HepG2 (cell line): Measurements from ENCODE around the gene SERTAD3. TPM values are rescaled to one million over a fixed set of nuclear protein-coding genes. Genes with fewer than 3 reads are reported as not detected.

Experiments used
- ATM ChIP-seq: fragments of 450-650 bp; IDR thresholded peaks from 2 replicates; pipeline ENCODE4 v1.7.1; 2017; ENCODE audit warnings: mild to moderate bottlenecking, borderline replicate concordance
- NFIB ChIP-seq: sonication (generic); formaldehyde crosslinking; IDR thresholded peaks from 2 replicates; pipeline ENCODE4 v1.9.0; 2021; ENCODE audit warnings: missing genetic modification reagents, mild to moderate bottlenecking, borderline replicate concordance
- RFXAP ChIP-seq: sonication (generic); formaldehyde crosslinking; IDR thresholded peaks from 2 replicates; pipeline ENCODE4 v1.4.0; 2020; ENCODE audit warnings: missing genetic modification reagents, borderline replicate concordance
- SAFB2 ChIP-seq: sonication (generic); formaldehyde crosslinking; IDR thresholded peaks from 2 replicates; pipeline ENCODE4 v1.5.1; 2020; ENCODE audit warnings: missing genetic modification reagents, low read depth, mild to moderate bottlenecking, borderline replicate concordance
- SP4 ChIP-seq: sonication (generic); formaldehyde crosslinking; IDR thresholded peaks from 2 replicates; pipeline ENCODE4 v1.8.1; 2023; ENCODE audit warnings: mild to moderate bottlenecking, missing genetic modification reagents
- TRIM24 ChIP-seq: sonication (generic); formaldehyde crosslinking; IDR thresholded peaks from 2 replicates; pipeline ENCODE4 v1.8.0; 2022; ENCODE audit warnings: mild to moderate bottlenecking, missing genetic modification reagents
- ZKSCAN1 ChIP-seq: fragments of 150-350 bp; IDR thresholded peaks from 2 replicates; pipeline ENCODE4 v1.6.1; 2014; ENCODE audit warnings: low read length
- ZNF274 ChIP-seq: sonication (generic); formaldehyde crosslinking; IDR thresholded peaks from 2 replicates; pipeline ENCODE4 v1.5.1; 2020; ENCODE audit warnings: mild to moderate bottlenecking, missing genetic modification reagents
- ZNF7 ChIP-seq: IDR thresholded peaks from 2 replicates; pipeline ENCODE4 v1.6.1; 2016; ENCODE audit warnings: missing biosample characterization, missing genetic modification reagents
- ZNF879 ChIP-seq: sonication (generic); formaldehyde crosslinking; IDR thresholded peaks from 2 replicates; pipeline ENCODE4 v1.8.1; 2023; ENCODE audit warnings: missing genetic modification reagents
- ZSCAN22 ChIP-seq: sonication (generic); formaldehyde crosslinking; IDR thresholded peaks from 2 replicates; pipeline ENCODE4 v1.4.0; 2020; ENCODE audit warnings: mild to moderate bottlenecking, missing genetic modification reagents
- polyA plus RNA-seq, 8 experiments: library from polyadenylated mRNA; depleted of rRNA in 3 of 8; stranded (reverse) in 7 of 8; unstranded in 1 of 8; fragments of >200 nt; fragmentation: Illumina TruSeq in 4 of 8; extraction: Trizol in 4 of 8; gene quantifications; 2 replicates each; pipeline versions ENCODE4 v1.2.1 to v1.2.3, GENCODE V29; 2011 to 2016; ENCODE audit warnings: low read depth in 4 of 8, missing spikeins in 1 of 8, mixed read lengths in 1 of 8; ENCODE audit not compliant: insufficient read depth in 1 of 8
- total RNA-seq, 5 experiments: library from RNA; depleted of rRNA; stranded (reverse); fragments of >200 nt; fragmentation: Illumina TruSeq; extraction: Trizol; gene quantifications; 2 replicates each; pipeline ENCODE4 v1.2.3, GENCODE V29; 2016; ENCODE audit warnings: low read depth in 1 of 5
- TF ChIP-seq, protein P1 (sequence below): sonication (generic); formaldehyde crosslinking; IDR thresholded peaks from 2 replicates; pipeline ENCODE4 v1.8.0; 2022; ENCODE audit warnings: missing genetic modification reagents, mild to moderate bottlenecking, inconsistent platforms, borderline replicate concordance
- TF ChIP-seq, protein P2 (sequence below): IDR thresholded peaks from 2 replicates; pipeline ENCODE4 v1.6.1; 2016; ENCODE audit warnings: low read depth, missing genetic modification reagents, missing compliant biosample characterization
- TF ChIP-seq, protein P3 (sequence below), 2 experiments: IDR thresholded peaks; 2 replicates each; pipeline ENCODE4 v1.6.1; 2011 to 2012; ENCODE audit warnings: low read length in 2 of 2, borderline replicate concordance in 1 of 2, low read depth in 1 of 2, mild to moderate bottlenecking in 1 of 2, moderate library complexity in 1 of 2
- TF ChIP-seq, protein P4 (sequence below): IDR thresholded peaks from 2 replicates; pipeline ENCODE4 v1.6.1; 2016; ENCODE audit warnings: missing genetic modification reagents, missing compliant biosample characterization

Gene SERTAD3
- total and polyA plus RNA-seq, 2 of the 13 experiments (the other 11 are each of a cell fraction or from before 2014, with no cell fraction given): 9.6 to 16.9 TPM

DNA sequence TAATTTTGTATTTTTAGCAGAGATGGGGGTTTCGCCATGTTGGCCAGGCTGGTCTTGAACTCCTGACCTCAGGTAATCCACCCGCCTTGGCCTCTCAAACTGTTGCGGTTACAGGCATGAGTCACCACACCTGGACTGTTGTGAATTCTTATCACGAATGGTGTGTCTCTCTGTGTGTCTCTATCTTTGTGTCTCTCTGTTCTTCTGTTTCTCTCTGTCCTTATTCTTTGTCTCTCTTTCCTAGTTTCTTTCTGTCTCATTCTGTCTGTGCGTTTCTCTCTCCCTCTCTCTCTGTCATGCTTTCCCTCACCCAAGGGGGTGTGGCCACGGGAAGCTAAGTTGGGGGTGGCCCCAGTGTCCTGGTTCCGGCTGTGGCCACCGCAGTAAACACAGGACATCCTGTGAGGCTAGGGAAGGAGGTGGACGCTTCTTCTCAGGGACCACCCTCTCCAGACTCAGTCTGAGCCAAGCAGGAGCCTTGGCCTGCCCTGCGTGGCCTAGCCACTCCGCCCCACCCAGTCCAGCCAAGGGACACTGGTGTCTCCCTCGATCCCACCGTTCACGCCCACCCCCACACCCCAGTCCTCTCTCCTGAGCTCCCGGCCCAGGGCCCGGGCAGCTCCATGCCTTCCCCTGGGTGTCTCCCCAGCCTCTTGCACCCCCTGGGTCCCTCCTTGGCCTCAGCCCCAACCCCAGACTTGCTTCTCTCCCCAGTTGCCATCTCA lies 27.1 kb downstream of the SERTAD3 start (continued):
- TF ChIP-seq, protein P1, sequence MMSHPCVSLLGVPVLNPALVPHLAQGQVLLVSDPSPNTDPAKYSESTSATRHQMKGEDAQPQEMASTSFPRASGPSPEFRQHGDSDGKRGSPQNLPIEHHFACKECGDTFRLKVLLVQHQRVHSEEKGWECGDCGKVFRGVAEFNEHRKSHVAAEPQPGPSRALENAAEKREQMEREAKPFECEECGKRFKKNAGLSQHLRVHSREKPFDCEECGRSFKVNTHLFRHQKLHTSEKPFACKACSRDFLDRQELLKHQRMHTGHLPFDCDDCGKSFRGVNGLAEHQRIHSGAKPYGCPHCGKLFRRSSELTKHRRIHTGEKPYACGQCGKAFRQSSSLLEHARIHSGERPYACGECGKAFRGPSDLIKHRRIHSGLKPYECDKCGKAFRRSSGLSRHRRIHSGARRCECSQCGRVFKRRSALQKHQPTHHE (CRISPR knock-in tag): no peak
- TF ChIP-seq ZNF879 (CRISPR knock-in tag) (no peak), ZKSCAN1 (no peak), SP4 (CRISPR knock-in tag) (no peak), TRIM24 (CRISPR knock-in tag) (no peak), SAFB2 (CRISPR knock-in tag) (no peak), ATM (no peak), RFXAP (CRISPR knock-in tag) (no peak), ZNF274 (CRISPR knock-in tag) (no peak), NFIB (no peak), ZSCAN22 (CRISPR knock-in tag) (no peak), ZNF7 (no peak)
- TF ChIP-seq, protein P2, sequence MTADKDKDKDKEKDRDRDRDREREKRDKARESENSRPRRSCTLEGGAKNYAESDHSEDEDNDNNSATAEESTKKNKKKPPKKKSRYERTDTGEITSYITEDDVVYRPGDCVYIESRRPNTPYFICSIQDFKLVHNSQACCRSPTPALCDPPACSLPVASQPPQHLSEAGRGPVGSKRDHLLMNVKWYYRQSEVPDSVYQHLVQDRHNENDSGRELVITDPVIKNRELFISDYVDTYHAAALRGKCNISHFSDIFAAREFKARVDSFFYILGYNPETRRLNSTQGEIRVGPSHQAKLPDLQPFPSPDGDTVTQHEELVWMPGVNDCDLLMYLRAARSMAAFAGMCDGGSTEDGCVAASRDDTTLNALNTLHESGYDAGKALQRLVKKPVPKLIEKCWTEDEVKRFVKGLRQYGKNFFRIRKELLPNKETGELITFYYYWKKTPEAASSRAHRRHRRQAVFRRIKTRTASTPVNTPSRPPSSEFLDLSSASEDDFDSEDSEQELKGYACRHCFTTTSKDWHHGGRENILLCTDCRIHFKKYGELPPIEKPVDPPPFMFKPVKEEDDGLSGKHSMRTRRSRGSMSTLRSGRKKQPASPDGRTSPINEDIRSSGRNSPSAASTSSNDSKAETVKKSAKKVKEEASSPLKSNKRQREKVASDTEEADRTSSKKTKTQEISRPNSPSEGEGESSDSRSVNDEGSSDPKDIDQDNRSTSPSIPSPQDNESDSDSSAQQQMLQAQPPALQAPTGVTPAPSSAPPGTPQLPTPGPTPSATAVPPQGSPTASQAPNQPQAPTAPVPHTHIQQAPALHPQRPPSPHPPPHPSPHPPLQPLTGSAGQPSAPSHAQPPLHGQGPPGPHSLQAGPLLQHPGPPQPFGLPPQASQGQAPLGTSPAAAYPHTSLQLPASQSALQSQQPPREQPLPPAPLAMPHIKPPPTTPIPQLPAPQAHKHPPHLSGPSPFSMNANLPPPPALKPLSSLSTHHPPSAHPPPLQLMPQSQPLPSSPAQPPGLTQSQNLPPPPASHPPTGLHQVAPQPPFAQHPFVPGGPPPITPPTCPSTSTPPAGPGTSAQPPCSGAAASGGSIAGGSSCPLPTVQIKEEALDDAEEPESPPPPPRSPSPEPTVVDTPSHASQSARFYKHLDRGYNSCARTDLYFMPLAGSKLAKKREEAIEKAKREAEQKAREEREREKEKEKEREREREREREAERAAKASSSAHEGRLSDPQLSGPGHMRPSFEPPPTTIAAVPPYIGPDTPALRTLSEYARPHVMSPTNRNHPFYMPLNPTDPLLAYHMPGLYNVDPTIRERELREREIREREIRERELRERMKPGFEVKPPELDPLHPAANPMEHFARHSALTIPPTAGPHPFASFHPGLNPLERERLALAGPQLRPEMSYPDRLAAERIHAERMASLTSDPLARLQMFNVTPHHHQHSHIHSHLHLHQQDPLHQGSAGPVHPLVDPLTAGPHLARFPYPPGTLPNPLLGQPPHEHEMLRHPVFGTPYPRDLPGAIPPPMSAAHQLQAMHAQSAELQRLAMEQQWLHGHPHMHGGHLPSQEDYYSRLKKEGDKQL (CRISPR knock-in tag): no peak
- TF ChIP-seq, protein P3, sequence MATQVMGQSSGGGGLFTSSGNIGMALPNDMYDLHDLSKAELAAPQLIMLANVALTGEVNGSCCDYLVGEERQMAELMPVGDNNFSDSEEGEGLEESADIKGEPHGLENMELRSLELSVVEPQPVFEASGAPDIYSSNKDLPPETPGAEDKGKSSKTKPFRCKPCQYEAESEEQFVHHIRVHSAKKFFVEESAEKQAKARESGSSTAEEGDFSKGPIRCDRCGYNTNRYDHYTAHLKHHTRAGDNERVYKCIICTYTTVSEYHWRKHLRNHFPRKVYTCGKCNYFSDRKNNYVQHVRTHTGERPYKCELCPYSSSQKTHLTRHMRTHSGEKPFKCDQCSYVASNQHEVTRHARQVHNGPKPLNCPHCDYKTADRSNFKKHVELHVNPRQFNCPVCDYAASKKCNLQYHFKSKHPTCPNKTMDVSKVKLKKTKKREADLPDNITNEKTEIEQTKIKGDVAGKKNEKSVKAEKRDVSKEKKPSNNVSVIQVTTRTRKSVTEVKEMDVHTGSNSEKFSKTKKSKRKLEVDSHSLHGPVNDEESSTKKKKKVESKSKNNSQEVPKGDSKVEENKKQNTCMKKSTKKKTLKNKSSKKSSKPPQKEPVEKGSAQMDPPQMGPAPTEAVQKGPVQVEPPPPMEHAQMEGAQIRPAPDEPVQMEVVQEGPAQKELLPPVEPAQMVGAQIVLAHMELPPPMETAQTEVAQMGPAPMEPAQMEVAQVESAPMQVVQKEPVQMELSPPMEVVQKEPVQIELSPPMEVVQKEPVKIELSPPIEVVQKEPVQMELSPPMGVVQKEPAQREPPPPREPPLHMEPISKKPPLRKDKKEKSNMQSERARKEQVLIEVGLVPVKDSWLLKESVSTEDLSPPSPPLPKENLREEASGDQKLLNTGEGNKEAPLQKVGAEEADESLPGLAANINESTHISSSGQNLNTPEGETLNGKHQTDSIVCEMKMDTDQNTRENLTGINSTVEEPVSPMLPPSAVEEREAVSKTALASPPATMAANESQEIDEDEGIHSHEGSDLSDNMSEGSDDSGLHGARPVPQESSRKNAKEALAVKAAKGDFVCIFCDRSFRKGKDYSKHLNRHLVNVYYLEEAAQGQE (IDR thresholded peaks at IDR 0.05; ENCODE audit: borderline replicate concordance in 1 of 2, low read depth in 1 of 2, low read length in 2 of 2): no peak
- TF ChIP-seq, protein P4, sequence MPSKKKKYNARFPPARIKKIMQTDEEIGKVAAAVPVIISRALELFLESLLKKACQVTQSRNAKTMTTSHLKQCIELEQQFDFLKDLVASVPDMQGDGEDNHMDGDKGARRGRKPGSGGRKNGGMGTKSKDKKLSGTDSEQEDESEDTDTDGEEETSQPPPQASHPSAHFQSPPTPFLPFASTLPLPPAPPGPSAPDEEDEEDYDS (CRISPR knock-in tag): peak; percentile 49; the same call in 1 of the 2 replicates
